GM21360 (cell line): ENCODE measurements around the gene ACTN4.
"Not testable (repeated sequence)": the region's sequence is repeated elsewhere in the genome, so short reads cannot be mapped to it uniquely, and the experiment has no call there.

ENCODE experiments used
- ATAC-seq: cut with Tn5 transposase; IDR thresholded peaks from one replicate; pipeline ENCODE4 v1.9.1; 2021; ENCODE audit warnings: mild to moderate bottlenecking, moderate library complexity; ENCODE audit not compliant: unreplicated experiment

The ACTN4 gene

GRCh38 chr19:38760805-38761517 lies 113.5 kb downstream of the ACTN4 start:
- not testable (repeated sequence) for ATAC-seq

GRCh38 chr19:38761884-38762389 lies 114.5 kb downstream of the ACTN4 start:
- not testable (repeated sequence) for ATAC-seq

- ATAC-seq: no peak
These were observed 116.4 kb downstream of the ACTN4 start for GRCh38 chr19:38763795-38764220.

GRCh38 chr19:38765214-38765613 lies 117.8 kb downstream of the ACTN4 start:
- ATAC-seq: no peak

DNA sequence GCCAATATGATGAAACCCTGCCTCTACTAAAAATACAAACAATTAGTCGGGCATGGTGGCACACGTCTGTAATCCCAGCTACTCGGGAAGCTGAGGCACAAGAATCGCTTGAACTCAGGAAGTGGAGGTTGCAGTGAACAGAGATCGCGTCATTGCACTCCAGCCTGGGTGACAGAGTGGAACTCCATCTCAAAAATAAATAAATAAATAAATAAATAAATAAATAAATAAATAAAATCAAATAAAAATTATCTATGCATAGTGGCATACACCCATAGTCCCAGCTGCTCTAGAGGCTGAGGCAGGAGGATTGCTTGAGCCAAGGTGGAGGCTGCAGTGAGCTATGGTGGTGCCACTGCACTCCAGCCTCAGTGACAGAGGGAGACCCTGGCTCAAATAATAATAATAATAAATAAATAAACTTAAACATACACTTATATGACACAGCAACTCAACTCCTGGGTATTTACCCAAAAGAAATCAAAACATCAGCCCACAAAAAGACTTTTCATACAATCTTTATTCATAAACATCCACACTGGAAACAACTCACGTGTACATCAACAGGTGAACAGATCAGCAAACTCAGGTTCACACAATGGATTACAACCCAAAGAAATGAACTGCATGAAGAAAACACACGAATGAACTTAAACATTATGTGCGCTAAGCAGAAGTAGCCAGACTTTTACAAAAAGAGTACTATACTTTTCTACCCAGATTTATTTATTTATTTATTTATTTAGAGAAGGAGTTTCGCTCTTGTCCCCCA lies 119.0 kb downstream of the ACTN4 start:
- no peak for ATAC-seq

GRCh38 chr19:38769635-38770211 lies 122.3 kb downstream of the ACTN4 start:
- peak; percentile 57 for ATAC-seq

DNA sequence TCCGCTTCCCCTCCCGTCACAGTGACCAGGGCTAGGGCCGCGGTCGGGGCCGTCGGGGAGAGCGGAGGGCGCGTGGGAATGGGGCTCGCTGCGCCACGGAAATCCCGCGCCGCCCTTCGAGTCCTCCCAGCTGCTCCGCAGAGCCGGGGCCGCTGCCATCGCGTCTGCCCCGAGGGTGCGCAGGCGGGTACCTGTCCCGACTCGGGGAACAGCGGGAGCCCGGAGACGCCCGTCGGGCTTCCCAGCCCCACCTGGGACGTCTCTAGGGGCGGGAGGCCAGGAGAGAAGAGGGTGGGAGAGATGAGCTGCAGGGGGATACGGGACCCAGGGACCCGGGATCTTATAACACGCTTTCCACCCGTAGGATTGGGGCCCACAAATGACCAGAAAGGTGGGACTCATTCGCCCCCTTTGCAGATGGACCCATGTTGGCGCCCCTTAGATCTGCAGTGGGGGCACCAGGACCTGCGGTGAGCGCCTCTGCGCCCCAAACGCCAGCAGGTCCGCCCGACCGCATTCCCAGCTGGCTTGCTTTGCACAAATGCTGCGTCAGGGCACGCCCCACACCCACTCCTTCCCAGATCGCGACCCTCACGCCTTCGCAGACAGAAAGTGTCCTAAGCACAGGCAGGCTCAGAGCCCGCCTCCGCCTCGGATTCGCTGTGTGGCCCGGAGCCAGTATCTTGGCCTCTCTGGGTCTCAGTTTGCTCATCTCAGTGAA lies 122.9 kb downstream of the ACTN4 start:
- ATAC-seq: not testable (repeated sequence)

DNA sequence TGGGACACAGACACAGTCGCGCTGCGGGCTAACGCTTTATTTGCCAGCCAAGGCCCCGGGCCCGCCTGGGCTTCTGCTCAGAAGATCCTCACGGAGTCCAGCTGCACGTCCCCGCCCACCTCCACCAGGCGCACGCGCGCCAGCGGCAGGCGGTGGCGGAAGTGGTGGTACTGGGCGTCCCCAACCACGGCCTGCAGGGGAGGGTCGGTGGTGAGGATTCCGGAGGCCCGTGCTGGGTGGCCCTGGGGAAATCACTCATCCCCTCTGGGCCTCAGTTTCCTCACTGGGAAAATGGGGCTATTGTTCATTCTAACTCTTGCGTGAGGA lies 123.5 kb downstream of the ACTN4 start:
- ATAC-seq: not testable (repeated sequence)

GRCh38 chr19:38771569-38771968 lies 124.1 kb downstream of the ACTN4 start:
- ATAC-seq: not testable (repeated sequence)

DNA sequence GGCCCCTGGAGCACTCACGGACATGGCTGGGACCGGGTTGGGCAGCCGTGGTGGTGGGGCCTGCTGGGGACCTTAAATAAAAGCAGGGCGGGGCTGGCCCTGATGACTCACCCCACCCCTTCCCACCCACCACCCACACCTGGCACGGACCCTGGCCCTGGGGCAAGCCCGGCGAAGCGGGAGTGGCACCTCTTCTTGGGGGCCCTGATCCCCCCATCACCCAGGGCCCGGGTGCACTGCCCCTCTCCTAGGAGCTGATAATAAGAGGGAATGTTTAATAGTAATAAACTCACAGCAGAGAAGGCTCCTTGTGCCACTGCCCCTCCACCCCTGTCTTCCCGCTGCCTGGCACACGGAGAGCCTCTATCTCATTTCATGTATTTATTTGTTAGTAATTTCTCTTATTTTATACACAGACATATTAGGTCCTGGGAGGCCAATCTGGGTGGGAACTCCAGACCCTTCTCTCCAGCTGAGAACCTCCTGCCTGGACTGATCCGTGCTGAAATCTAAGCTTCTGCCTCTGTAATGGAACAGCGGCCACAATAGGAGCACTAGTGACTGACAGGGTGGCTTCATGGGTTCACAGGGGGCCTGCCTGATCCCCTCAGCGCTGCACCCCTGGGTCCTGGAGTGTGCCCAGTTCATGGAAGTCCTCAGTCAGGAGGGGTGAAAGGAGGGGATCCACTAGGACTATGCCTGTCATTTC lies 126.2 kb downstream of the ACTN4 start, which contains the start of gene LGALS7:
LGALS7 (minus strand) TSS at position 49 of the 709 bp plus-strand sequence; CDS start at position 24, 25 bp downstream.
- no peak for ATAC-seq

GRCh38 chr19:38774181-38774950 lies 126.9 kb downstream of the ACTN4 start:
- ATAC-seq: no peak

DNA sequence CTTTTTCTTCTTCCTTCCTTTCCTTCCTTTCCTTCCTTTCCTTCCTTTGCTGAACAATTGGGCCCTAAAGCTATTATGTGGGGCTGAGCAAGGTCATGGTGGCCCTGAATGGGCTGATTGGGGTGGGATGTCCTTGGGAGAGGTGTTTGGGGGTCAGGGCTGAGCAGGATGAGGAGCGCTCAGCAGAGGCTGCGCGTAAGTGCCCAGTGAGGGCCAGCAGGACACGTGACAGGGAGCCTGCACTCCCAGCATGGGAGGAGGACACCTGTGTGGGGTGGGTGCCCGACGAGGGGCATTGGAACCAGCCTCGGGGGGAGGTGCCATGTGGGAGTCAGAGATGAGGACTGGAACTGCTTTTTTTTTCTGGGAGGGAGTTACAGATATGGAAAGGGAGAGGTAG lies 131.3 kb downstream of the ACTN4 start:
- ATAC-seq: no peak

- ATAC-seq: no peak
These were observed 133.0 kb downstream of the ACTN4 start for GRCh38 chr19:38780443-38780842.

- no peak for ATAC-seq
These were observed 133.6 kb downstream of the ACTN4 start for GRCh38 chr19:38781058-38781457.
